HCT116 (cell line): ENCODE measurements around the gene TENM3.

Experiments
- EZH2 ChIP-seq: fragments of 200-600 bp; sonication (generic); IDR thresholded peaks from 2 replicates; pipeline ENCODE4 v1.6.1; 2017; ENCODE audit warnings: antibody characterized with exemption, mixed run types
- POLR2A ChIP-seq: IDR thresholded peaks from 2 replicates; pipeline ENCODE4 v1.7.0; 2011; ENCODE audit warnings: borderline replicate concordance; ENCODE audit not compliant: insufficient read depth, insufficient read length; ENCODE audit errors: extremely low read depth
- POLR2AphosphoS5 ChIP-seq: IDR thresholded peaks from 2 replicates; pipeline ENCODE4 v1.6.1; 2011; ENCODE audit warnings: mild to moderate bottlenecking, low read depth, low read length, moderate library complexity
- ZFX ChIP-seq: fragments of 450-650 bp; IDR thresholded peaks from 2 replicates; pipeline ENCODE4 v1.6.1; 2017
- TF ChIP-seq, protein P1 (sequence below): IDR thresholded peaks from 2 replicates; pipeline ENCODE4 v1.6.1; 2012

DNA sequence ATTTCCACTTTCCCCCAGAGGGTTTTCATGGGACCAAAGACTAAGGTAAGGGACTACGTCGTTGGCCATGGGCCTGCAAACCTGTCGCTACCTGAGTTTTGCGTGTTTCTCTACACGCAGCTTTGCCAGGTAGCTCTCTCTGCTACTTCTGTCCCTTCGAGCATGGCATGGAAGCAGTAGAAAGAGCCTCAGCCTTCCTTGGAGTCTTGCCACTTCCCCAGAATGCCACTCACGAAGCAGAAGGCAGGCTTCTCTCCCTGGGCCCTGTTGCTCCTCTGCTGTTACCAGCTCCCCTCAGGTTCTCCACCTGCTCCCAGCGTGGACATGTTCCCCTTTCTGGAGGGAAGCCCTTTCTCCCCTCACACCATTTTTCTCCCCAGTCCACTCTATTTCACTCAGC lies 381.1 kb downstream of the TENM3 start:
- TF ChIP-seq POLR2AphosphoS5 (no peak), POLR2A (no peak), EZH2 (no peak), ZFX (no peak)
- TF ChIP-seq, protein P1, sequence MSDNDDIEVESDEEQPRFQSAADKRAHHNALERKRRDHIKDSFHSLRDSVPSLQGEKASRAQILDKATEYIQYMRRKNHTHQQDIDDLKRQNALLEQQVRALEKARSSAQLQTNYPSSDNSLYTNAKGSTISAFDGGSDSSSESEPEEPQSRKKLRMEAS = no peak
